ENCODE results near the gene ADRA2B.

- TF ChIP-seq CTCF (conservative IDR thresholded peaks at IDR 0.05 in 1 of 2, IDR thresholded peaks at IDR 0.05 in 1 of 2; ENCODE audit: low read depth in 1 of 2, low read length in 2 of 2) (no peak), EZH2 (IDR thresholded peaks at IDR 0.05; ENCODE audit: low read length, missing control alignments) (no peak)
Measured at GRCh38 chr2:96102596-96103186, 13.7 kb downstream of the ADRA2B start.
